SK-N-SH treated with all-trans-retinoic acid at 6 μM for 48 hours (cell line): Measurements from ENCODE around the gene PAQR5.

Experiments used
- CREB5 ChIP-seq: fragments of 250-450 bp; sonication (Bioruptor Pico); IDR thresholded peaks from 2 replicates; pipeline ENCODE4 v1.5.1; 2020; ENCODE audit warnings: low read depth, mild to moderate bottlenecking, moderate library complexity
- CSDC2 ChIP-seq: fragments of 250-450 bp; sonication (Bioruptor Pico); IDR thresholded peaks from 2 replicates; pipeline ENCODE4 v1.5.0; 2020; ENCODE audit warnings: mild to moderate bottlenecking, moderate library complexity
- ESRRG ChIP-seq: fragments of 250-450 bp; sonication (Bioruptor Pico); IDR thresholded peaks from 2 replicates; pipeline ENCODE4 v1.6.1; 2021; ENCODE audit warnings: mild to moderate bottlenecking
- GLIS3 ChIP-seq: fragments of 250-450 bp; sonication (Bioruptor Pico); IDR thresholded peaks from 2 replicates; pipeline ENCODE4 v1.5.0; 2020; ENCODE audit warnings: mild to moderate bottlenecking, moderate library complexity
- PATZ1 ChIP-seq: fragments of 250-450 bp; sonication (Bioruptor Pico); IDR thresholded peaks from 2 replicates; pipeline ENCODE4 v1.8.0; 2020; ENCODE audit warnings: mild to moderate bottlenecking, moderate library complexity, borderline replicate concordance
- RARB ChIP-seq: fragments of 250-450 bp; sonication (Bioruptor Pico); IDR thresholded peaks from 2 replicates; pipeline ENCODE4 v1.8.0; 2021; ENCODE audit warnings: mild to moderate bottlenecking, moderate library complexity
- TCF4 ChIP-seq: fragments of 250-450 bp; sonication (Bioruptor Pico); IDR thresholded peaks from 2 replicates; pipeline ENCODE4 v1.8.0; 2021; ENCODE audit warnings: mild to moderate bottlenecking, moderate library complexity, borderline replicate concordance
- TOX ChIP-seq: fragments of 250-450 bp; sonication (Bioruptor Pico); IDR thresholded peaks from 2 replicates; pipeline ENCODE4 v1.8.0; 2021; ENCODE audit warnings: mild to moderate bottlenecking, moderate library complexity, borderline replicate concordance
- ZFP30 ChIP-seq: fragments of 450-650 bp; formaldehyde crosslinking; IDR thresholded peaks from 2 replicates; pipeline ENCODE4 v1.5.0; 2022; ENCODE audit warnings: mild to moderate bottlenecking, moderate library complexity

- no peak for TF ChIP-seq ZFP30
- TF ChIP-seq PATZ1 (CRISPR knock-in tag), result no peak
- no peak for TF ChIP-seq TCF4 (CRISPR knock-in tag)
- TF ChIP-seq TOX, result no peak
- TF ChIP-seq GLIS3 (CRISPR knock-in tag), result no peak
- no peak for TF ChIP-seq ESRRG (CRISPR knock-in tag)
- TF ChIP-seq RARB, result no peak
- no peak for TF ChIP-seq CREB5 (CRISPR knock-in tag)
- no peak for TF ChIP-seq CSDC2
Observed at GRCh38 chr15:69340243-69340900, 41.7 kb downstream of the PAQR5 start.
